Central memory CD8-positive, alpha-beta T cell (primary cell): ENCODE data around the gene HIRIP3.

ENCODE experiments used
- ATAC-seq: fragments of 150-1000 bp; cut with Tn5 transposase; replicated peaks from 2 replicates; pipeline ENCODE4 v1.10.0; 2022; ENCODE audit warnings: mild to moderate bottlenecking, moderate FRiP score, moderate number of reproducible peaks; ENCODE audit not compliant: poor library complexity, severe bottlenecking; ENCODE audit errors: extremely low read depth
- DNase-seq, 2 donors: peaks; one replicate each; pipeline ENCODE4 v3.0.0; 2021; ENCODE audit warnings: low spot score in 2 of 2
- H3K27ac Mint-ChIP-seq: one replicate; pipeline ENCODE4 v1.8.0; 2022; ENCODE audit warnings: low read depth, mild to moderate bottlenecking, moderate library complexity, mixed read lengths
- H3K27me3 Mint-ChIP-seq: one replicate; pipeline ENCODE4 v1.8.0; 2022; ENCODE audit warnings: mixed read lengths
- H3K36me3 Mint-ChIP-seq: one replicate; pipeline ENCODE4 v1.8.0; 2022; ENCODE audit warnings: mild to moderate bottlenecking, moderate library complexity, mixed read lengths; ENCODE audit not compliant: insufficient read depth
- H3K4me1 Mint-ChIP-seq: one replicate; pipeline ENCODE4 v1.8.0; 2022; ENCODE audit warnings: mixed read lengths
- H3K4me3 Mint-ChIP-seq: one replicate; pipeline ENCODE4 v1.8.0; 2022; ENCODE audit warnings: mild to moderate bottlenecking, moderate library complexity, mixed read lengths
- H3K9me3 Mint-ChIP-seq: one replicate; pipeline ENCODE4 v1.8.0; 2022; ENCODE audit warnings: mixed read lengths

HIRIP3 gene

DNA sequence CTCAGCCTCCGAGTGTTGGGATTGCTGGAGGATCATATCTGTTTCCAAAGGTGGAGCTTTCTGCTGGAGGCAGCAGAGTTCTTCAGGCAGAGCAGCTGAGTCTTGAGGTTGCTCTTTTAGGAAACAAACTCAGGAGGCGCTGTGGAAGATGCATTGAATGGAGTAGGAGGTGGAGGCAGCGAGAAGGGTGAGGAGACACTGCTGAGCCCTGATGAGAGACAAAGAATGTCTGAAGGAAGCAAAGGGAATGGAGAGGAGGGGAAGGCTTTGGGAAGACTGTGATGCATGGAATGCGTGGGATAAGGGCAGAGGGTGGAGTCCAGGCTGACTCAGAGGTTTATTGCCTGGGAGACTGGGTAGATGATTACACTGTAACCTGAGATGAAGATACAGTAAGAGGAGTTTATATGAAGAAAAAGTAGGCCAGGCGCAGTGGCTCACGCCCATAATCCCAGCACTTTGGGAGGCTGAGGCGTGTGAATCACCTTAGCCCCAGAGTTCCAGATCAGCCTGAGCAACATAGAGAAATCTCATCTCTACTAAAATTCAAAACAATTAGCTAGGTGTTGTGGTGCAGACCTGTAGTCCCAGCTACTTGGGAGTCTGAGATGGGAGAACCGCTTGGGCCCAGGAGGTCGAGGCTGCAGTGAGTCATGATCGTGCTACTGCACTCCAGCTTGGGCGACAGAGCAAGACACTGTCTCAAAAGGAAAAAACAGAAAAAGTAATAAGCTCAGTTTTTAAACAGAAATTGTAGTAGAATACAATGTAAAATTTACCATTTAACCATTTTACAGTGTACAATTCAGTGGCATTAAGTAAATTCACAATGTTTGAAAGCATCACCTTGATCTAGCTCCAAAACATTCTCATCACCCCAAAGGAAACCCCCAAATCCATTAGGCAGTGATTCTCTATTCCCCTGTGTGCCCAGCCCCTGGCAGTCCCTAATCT is 51.3 kb downstream of the HIRIP3 start:
- ATAC-seq = no peak
- no peak overlapping the region for H3K27ac Mint-ChIP-seq
- no peaks in the 10 kb centered on the region for H3K9me3 Mint-ChIP-seq
- H3K4me3 Mint-ChIP-seq = no peak overlapping the region
- no peak for DNase-seq
- H3K27me3 Mint-ChIP-seq = peaks cover 24% of the 10 kb centered on the region
- H3K4me1 Mint-ChIP-seq = no peaks in the 10 kb centered on the region
- H3K36me3 Mint-ChIP-seq = no peaks in the 10 kb centered on the region
